Thymus (tissue), 11 donors: ENCODE data around the gene ZNHIT2. TPM values are rescaled to one million over a fixed set of nuclear protein-coding genes. Genes with fewer than 3 reads are reported as not detected.
A peak's percentile ranks its signal among the peaks of the same experiment; 100 is the strongest.

Experiments used
- DNase-seq, 9 donors: peaks; one replicate each; pipeline ENCODE4 v3.0.0-alpha.2; 2013; ENCODE audit warnings: low spot score in 9 of 9, low read depth in 6 of 9, missing footprints in 1 of 9
- H3K27ac ChIP-seq, 2 donors: one replicate each; pipeline ENCODE4 v1.5.1; 2013; ENCODE audit warnings: control low read depth in 1 of 2, low read depth in 1 of 2, low read length in 1 of 2, mild to moderate bottlenecking in 1 of 2, moderate library complexity in 1 of 2
- H3K27me3 ChIP-seq, 2 donors: one replicate each; pipeline ENCODE4 v1.5.1; 2013; ENCODE audit warnings: low read length in 1 of 2; ENCODE audit not compliant: control insufficient read depth in 2 of 2, insufficient read depth in 1 of 2
- H3K36me3 ChIP-seq, 2 donors: one replicate each; pipeline ENCODE4 v1.5.1; 2013; ENCODE audit warnings: low read length in 1 of 2, mild to moderate bottlenecking in 1 of 2, moderate library complexity in 1 of 2; ENCODE audit not compliant: control insufficient read depth in 2 of 2, insufficient read depth in 2 of 2
- H3K4me1 ChIP-seq, 2 donors: one replicate each; pipeline ENCODE4 v1.5.1; 2013; ENCODE audit warnings: low read length in 2 of 2; ENCODE audit not compliant: control insufficient read depth in 2 of 2, insufficient read depth in 2 of 2
- H3K4me3 ChIP-seq, 2 donors: one replicate each; pipeline ENCODE4 v1.5.1; 2013; ENCODE audit warnings: low read length in 2 of 2, control low read depth in 1 of 2, mild to moderate bottlenecking in 1 of 2
- H3K9me3 ChIP-seq, 2 donors: one replicate each; pipeline ENCODE4 v1.5.1; 2013; ENCODE audit warnings: low read length in 1 of 2, mild to moderate bottlenecking in 1 of 2; ENCODE audit not compliant: control insufficient read depth in 2 of 2, insufficient read depth in 1 of 2
- WGBS: extraction: QIAGEN DNeasy Blood & Tissue Kit; methylation state at CpG from one replicate; pipeline ENCODE4 v1.1.7; 2013; 5-methylcytosine and 5-hydroxymethylcytosine counted together
- polyA plus RNA-seq: library from polyadenylated mRNA; stranded (reverse); fragments of 200-250 nt; gene quantifications from one replicate; pipeline ENCODE4 v1.2.3, GENCODE V29; 2013
- total RNA-seq: library from RNA; stranded (reverse); fragments of 120-200 nt; gene quantifications from one replicate; pipeline ENCODE4 v1.2.4, GENCODE V29; 2013
- donor health status: healthy.

Gene ZNHIT2
- total and polyA plus RNA-seq, 2 donors: 10.1 to 16.5 TPM

DNA sequence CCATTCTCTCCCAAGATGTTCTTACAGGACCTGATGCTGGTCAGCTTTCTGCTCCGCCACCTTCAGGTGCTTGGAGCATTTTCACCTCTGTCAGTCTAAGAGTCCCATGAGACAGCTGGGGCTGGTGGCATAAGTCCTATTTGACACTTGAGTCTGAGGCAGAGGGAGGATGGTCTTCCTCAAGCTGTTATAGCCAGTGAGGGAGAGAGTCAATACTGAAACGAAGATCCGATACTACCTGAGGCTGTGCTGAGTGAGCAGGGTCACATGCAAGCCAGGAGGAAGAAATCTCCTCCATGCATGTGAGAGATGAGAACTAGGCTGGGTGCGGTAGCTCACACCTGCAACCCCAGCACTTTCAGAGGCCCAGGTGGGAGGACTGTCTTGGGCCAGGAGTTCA lies 27.9 kb downstream of the ZNHIT2 start:
- no peak for DNase-seq
- Histone ChIP-seq H3K4me3 (no peak overlapping the region), H3K4me1 (peaks cover 5 to 9% of the 10 kb centered on the region in 2 donors), H3K27me3 (no peaks in the 10 kb centered on the region), H3K27ac (no peak overlapping the region), H3K9me3 (peaks cover 0 to 2% of the 10 kb centered on the region in 2 donors), H3K36me3 (peaks cover 42% of the 10 kb centered on the region in 2 donors)
- 95% methylated on average over 4 of the region's 4 CpGs for WGBS

DNA sequence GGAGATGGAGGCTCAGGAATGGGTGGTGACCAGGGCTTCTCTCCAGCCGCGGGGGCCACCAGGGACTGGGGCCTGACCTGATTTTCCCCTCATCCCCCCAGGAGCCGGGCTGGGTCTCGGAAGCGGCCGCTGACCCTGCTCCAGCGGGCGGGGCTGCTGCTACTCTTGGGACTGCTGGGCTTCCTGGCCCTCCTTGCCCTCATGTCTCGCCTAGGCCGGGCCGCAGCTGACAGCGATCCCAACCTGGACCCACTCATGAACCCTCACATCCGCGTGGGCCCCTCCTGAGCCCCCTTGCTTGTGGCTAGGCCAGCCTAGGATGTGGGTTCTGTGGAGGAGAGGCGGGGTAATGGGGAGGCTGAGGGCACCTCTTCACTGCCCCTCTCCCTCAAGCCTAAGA lies 29.7 kb downstream of the ZNHIT2 start:
- Histone ChIP-seq H3K9me3 (peaks cover 0 to 2% of the 10 kb centered on the region in 2 donors), H3K27me3 (no peaks in the 10 kb centered on the region), H3K4me3 (no peak overlapping the region), H3K36me3 (peaks cover 42 to 44% of the 10 kb centered on the region in 2 donors), H3K27ac (no peak overlapping the region), H3K4me1 (peaks cover 14 to 20% of the 10 kb centered on the region in 2 donors)
- no peak for DNase-seq
- WGBS: 98% methylated on average over 15 of the region's 15 CpGs

DNA sequence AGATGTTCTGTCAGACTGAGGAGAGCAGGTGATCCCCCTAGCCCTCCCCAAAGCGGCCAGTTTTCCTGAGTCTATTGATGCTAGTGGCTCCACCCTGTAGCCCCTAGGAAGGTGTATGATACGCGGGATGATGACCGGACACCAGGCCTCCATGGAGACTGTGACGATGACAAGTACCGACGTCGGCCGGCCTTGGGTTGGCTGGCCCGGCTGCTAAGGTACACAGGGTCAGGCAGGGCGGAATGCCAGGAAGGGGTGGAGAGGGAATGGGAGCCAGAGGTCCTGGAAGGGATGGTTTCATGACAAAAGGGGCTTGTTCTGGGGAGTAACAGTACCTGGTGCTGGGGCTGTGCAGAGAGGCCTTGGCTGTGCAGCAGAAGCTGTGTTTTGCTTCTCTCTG lies 30.3 kb downstream of the ZNHIT2 start:
- Histone ChIP-seq H3K4me3 (no peak overlapping the region), H3K27ac (no peak overlapping the region), H3K9me3 (peaks cover 0 to 2% of the 10 kb centered on the region in 2 donors), H3K36me3 (peaks cover 42 to 46% of the 10 kb centered on the region in 2 donors), H3K27me3 (no peaks in the 10 kb centered on the region), H3K4me1 (peaks cover 14 to 26% of the 10 kb centered on the region in 2 donors)
- DNase-seq: no peak
- 97% methylated on average over 11 of the region's 11 CpGs for WGBS

DNA sequence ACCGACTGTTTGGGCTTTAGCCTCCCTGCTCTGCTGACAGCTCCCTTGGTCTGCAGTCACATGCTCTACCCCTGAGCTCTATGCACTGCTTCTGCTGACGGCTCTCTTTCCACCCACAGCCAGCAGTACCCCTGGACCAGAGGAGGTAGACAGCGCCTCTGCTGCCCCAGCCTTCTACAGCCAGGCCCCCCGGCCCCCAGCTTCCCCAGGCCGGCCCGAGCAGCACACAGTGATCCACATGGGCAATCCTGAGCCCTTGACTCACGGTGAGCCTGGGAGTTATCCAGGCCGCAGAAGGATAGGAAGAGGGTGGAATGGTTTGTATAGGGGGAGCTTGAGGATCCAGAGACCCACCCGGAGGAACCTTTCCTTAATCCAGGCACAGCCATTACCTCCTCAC lies 30.7 kb downstream of the ZNHIT2 start:
- 98% methylated on average over 9 of the region's 9 CpGs for WGBS
- H3K36me3 ChIP-seq: peaks cover 42 to 50% of the 10 kb centered on the region in 2 donors
- DNase-seq: no peak

DNA sequence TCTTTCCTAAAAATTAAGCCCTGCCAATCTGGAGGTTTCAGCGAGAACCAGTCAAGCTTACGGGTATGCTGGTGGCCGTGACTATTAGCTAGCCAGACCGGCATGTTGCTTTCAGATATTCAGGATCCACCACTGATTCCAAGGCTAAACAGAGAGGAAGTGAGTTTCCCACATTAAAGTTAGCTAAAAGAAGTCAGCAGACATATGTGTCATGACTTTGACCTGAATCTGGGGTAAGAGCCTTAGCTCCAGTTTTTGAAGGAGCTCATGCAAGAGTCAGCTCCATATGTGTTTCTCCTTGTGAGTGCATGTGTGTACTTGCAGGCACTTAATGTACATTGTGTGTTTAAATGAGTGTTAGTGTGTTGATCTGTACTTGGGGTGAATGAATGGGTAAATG lies 32.1 kb downstream of the ZNHIT2 start:
- WGBS: 96% methylated on average over 4 of the region's 4 CpGs
- Histone ChIP-seq H3K4me1 (peaks cover 14 to 31% of the 10 kb centered on the region in 2 donors), H3K27ac (no peak overlapping the region), H3K27me3 (no peaks in the 10 kb centered on the region), H3K4me3 (no peak overlapping the region), H3K9me3 (peaks cover 0 to 2% of the 10 kb centered on the region in 2 donors), H3K36me3 (peaks cover 46 to 58% of the 10 kb centered on the region in 2 donors)
- no peak for DNase-seq

More for the DNA sequence above, 30.7 kb downstream of the ZNHIT2 start:
- H3K27ac ChIP-seq: no peak overlapping the region
- H3K4me1 ChIP-seq: peaks cover 14 to 30% of the 10 kb centered on the region in 2 donors
- H3K27me3 ChIP-seq: no peaks in the 10 kb centered on the region
- no peak overlapping the region for H3K4me3 ChIP-seq
- peaks cover 0 to 2% of the 10 kb centered on the region in 2 donors for H3K9me3 ChIP-seq

DNA sequence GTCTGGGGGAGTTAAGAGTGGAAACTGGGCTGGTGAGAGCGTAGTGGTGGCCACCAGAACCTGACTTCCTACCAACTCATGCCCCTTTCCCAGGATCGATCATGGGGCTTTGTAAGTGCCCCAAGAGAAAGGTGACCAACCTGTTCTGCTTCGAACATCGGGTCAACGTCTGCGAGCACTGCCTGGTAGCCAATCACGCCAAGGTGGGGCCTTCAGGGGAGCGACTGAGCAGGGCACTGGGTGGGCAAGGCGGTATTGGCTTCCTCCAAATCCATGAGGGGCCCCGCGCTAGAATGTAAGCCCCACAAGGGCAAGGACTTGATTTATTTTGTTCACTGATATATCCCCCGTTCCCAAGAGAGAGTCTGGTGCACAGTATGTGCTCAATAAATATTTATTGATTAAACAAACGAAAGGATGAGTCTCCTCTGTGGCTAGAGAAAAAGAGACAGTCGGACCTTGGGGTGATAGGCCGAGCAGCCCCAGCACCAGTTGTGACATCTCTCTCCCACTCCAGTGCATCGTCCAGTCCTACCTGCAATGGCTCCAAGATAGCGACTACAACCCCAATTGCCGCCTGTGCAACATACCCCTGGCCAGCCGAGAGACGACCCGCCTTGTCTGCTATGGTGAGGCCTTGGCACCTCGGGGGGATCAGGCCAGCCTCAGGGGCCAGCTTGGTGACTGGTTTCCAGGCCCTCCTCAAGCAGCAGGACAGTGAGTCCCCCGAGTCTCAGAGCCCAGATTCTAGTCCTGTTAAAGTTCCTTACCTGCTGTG lies 32.7 kb downstream of the ZNHIT2 start:
- Histone ChIP-seq H3K9me3 (peaks cover 0 to 2% of the 10 kb centered on the region in 2 donors), H3K36me3 (peaks cover 46 to 62% of the 10 kb centered on the region in 2 donors), H3K4me3 (peak overlapping the region; percentile 73 to 98), H3K27ac (peak overlapping the region; percentile 86 to 94), H3K4me1 (peaks cover 14 to 31% of the 10 kb centered on the region in 2 donors), H3K27me3 (no peaks in the 10 kb centered on the region)
- WGBS: 57% methylated on average over 23 of the region's 23 CpGs
- no peak for DNase-seq

DNA sequence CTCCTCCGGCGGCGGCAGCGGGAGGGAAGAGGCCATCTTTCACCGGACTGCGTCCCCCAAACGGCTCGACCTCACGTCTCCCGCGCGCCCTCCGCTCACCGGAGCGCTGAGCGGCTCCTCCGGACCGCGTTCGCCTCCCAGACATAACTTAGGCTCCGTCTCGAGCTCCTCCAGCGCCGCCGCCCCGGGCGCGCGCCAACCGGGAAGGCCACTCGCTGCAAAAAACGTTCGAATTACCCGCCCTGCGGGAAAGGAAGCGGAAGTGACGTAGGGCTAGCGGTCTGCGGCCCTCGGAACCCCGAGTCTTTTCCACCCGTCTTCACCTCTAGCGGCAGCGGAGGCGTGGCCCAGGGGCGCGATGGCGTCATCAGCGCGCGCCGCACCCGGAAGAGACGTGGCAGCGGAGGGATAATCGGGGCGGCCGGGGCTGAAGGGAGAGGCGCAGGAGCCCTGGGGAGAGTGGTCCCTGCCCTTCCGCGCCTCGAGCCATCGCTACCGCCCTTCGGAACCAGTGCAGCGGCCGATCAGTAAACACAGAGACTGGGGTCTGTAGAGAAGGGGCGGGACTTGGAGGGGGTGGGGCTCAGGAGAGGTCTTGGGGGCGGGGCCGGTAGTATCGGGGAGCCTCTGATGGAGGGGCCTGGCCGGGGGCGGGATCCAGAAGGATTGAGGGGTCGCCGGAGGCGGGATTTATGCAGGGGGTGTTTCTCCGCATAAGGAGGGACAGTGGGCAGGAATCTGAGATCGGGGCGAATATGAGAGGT lies 33.5 kb downstream of the ZNHIT2 start, which contains the start of the genes CDCA5 and ZFPL1:
Gene CDCA5 (minus strand): TSS at position 207 of the 764 bp plus-strand sequence. CDS start 62 bp downstream, at position 145.
Gene ZFPL1 (plus strand): TSS at position 389 of the 764 bp plus-strand sequence. CDS start 477 bp downstream, outside the sequence.
- Histone ChIP-seq H3K9me3 (peaks cover 0 to 2% of the 10 kb centered on the region in 2 donors), H3K27ac (peak within 1 kb of the TSS; percentile 86 to 94), H3K36me3 (peaks cover 48 to 69% of the 10 kb centered on the region in 2 donors), H3K4me3 (peak within 1 kb of the TSS; percentile 73 to 98), H3K27me3 (no peaks in the 10 kb centered on the region), H3K4me1 (peaks cover 14 to 33% of the 10 kb centered on the region in 2 donors)
- WGBS: under 1% methylated on average over 79 of the region's 79 CpGs
- DNase-seq: peak; percentile 83 to 98 (median 94)

DNA sequence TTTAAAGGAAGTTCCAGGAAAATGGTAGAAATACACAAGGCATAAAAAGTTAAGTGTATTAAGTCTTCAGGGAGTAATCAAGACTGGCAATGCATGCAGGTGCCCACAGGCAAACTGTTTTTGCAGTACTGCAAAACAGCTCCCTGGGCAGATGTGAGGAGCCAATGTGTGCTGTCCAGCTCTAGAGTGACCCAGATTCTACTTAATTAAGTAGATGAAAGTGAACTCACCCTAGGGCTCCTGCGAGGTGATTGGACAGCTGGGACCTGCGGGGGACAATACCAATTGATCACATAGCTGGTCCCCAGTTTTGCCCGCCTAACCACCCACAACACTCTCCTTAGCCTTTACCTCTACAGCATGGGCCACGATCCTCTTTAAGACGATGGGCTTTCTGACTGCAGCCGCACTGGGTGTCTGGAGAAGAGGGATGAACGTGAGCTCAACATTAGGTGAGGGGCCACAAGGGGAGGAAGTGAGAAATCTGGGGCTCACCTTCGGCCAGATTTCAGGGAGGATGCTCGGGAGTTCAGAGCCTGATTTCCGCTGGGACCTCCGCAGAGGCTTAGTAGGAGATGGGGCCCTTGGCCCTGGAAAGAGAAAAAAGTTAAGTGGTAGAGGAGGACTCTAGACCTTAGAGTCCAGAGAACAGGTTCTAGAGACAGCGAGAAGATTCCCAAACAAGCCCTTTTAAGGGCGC lies 34.2 kb downstream of the ZNHIT2 start:
- H3K9me3 ChIP-seq: no peaks in the 10 kb centered on the region
- H3K27me3 ChIP-seq: no peaks in the 10 kb centered on the region
- H3K4me3 ChIP-seq: peak overlapping the region; percentile 73 to 98
- 8% methylated on average over 13 of the region's 13 CpGs for WGBS
- H3K27ac ChIP-seq: peak overlapping the region; percentile 49 to 86
- peak in 2 of 9 donors; percentile 6 to 21 for DNase-seq
- H3K4me1 ChIP-seq: peaks cover 14 to 40% of the 10 kb centered on the region in 2 donors
- H3K36me3 ChIP-seq: peaks cover 47 to 67% of the 10 kb centered on the region in 2 donors
